Sigmoid colon (tissue), 4 donors: ENCODE measurements around the gene ABHD10.

Experiments
- CTCF ChIP-seq, 4 experiments: fragments of 450-650 bp in 3 of 4; fragments of 200-600 bp in 1 of 4; IDR thresholded peaks; one replicate each; pipeline ENCODE4 v1.5.1; 2016 to 2019; ENCODE audit warnings: antibody characterized with exemption in 4 of 4, mild to moderate bottlenecking in 3 of 4, moderate library complexity in 2 of 4
- POLR2A ChIP-seq, 2 donors: fragments of 450-650 bp; IDR thresholded peaks; one replicate each; pipeline ENCODE4 v1.6.1; 2016; ENCODE audit warnings: antibody characterized with exemption in 2 of 2, mild to moderate bottlenecking in 2 of 2, moderate library complexity in 2 of 2
- POLR2AphosphoS5 ChIP-seq, 4 donors: sonication (generic); formaldehyde crosslinking; IDR thresholded peaks; one replicate each; pipeline ENCODE4 v1.6.1; 2017; ENCODE audit warnings: antibody characterized with exemption in 4 of 4

DNA sequence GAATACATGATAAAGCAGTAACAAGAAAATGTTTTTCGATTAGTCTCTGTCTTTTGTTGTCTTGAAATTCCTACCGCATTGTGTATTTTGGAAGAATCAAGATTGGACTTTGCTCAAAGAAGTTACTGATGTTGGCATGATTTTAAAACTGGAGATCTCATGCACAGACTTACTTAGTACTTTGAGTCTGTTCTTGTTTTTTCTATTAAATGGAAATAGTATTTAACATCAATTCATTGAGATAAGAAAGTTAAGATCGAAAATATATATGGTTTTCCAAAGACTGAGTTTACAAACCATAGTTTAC lies 2.6 kb downstream of the ABHD10 start:
- TF ChIP-seq POLR2A (IDR thresholded peaks at IDR 0.05) (no peak), CTCF (IDR thresholded peaks at IDR 0.05) (no peak), POLR2AphosphoS5 (IDR thresholded peaks at IDR 0.05) (no peak)
